GM21737 (cell line): ENCODE results near the gene ICA1.

Experiments used
- ATAC-seq: cut with Tn5 transposase; IDR thresholded peaks from one replicate; pipeline ENCODE4 v1.9.1; 2021; ENCODE audit warnings: mild to moderate bottlenecking, moderate library complexity; ENCODE audit not compliant: unreplicated experiment

ICA1 gene

GRCh38 chr7:8135417-8135816 lies 126.5 kb downstream of the ICA1 start:
- no peak for ATAC-seq

GRCh38 chr7:8134089-8134733 lies 127.8 kb downstream of the ICA1 start:
- peak; percentile 56 for ATAC-seq

GRCh38 chr7:8133188-8133848 lies 128.6 kb downstream of the ICA1 start:
- peak; percentile 33 for ATAC-seq

- peak; percentile 54 for ATAC-seq
These were observed 130.0 kb downstream of the ICA1 start for GRCh38 chr7:8131694-8132605.

GRCh38 chr7:8130663-8131062 lies 131.3 kb downstream of the ICA1 start:
- ATAC-seq = no peak

- no peak for ATAC-seq
These were observed 132.7 kb downstream of the ICA1 start for GRCh38 chr7:8129318-8129659.

GRCh38 chr7:8128449-8129317 lies 133.3 kb downstream of the ICA1 start:
- no peak for ATAC-seq

- no peak for ATAC-seq
These were observed 135.3 kb downstream of the ICA1 start for GRCh38 chr7:8126601-8127167.

GRCh38 chr7:8125680-8126444 lies 136.1 kb downstream of the ICA1 start:
- peak; percentile 78 for ATAC-seq

- no peak for ATAC-seq
These were observed 140.7 kb downstream of the ICA1 start for GRCh38 chr7:8121243-8121642.

- ATAC-seq = no peak
These were observed 141.4 kb downstream of the ICA1 start for GRCh38 chr7:8120390-8121058.

GRCh38 chr7:8119262-8119661 lies 142.7 kb downstream of the ICA1 start:
- no peak for ATAC-seq

- no peak for ATAC-seq
These were observed 144.8 kb downstream of the ICA1 start for GRCh38 chr7:8117195-8117594.

GRCh38 chr7:8115547-8116402 lies 146.2 kb downstream of the ICA1 start:
- ATAC-seq = peak; percentile 87

GRCh38 chr7:8114175-8114574 lies 147.8 kb downstream of the ICA1 start:
- no peak for ATAC-seq

GRCh38 chr7:8113184-8113583 lies 148.8 kb downstream of the ICA1 start:
- ATAC-seq = no peak

GRCh38 chr7:8112685-8113084 lies 149.3 kb downstream of the ICA1 start:
- no peak for ATAC-seq

- ATAC-seq = no peak
These were observed 150.5 kb downstream of the ICA1 start for GRCh38 chr7:8111282-8111960.
